ENCODE measurements around the gene NT5DC1.

The NT5DC1 gene

DNA sequence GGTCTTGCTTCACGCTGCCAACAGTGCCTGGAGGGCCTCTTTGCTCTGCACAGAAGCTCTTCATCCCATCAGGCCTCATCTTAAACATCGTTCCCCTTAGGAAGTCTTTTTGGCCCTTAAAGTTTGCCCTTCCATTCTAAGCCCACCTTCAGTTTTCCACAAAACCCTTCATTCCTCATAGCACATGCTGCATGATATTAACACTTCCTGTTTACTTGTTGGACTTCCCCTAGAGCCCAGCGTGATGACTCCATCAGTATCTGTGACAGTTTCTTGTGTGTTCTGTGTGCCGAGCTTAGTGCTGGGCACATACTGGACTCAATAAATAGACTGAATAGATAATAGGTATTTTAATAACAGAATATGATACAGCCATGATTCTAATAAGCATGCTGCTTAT, 2.2 kb downstream of the NT5DC1 start:
- Histone ChIP-seq H4K20me1 (ENCODE audit: insufficient read depth, low read length, poor library complexity, severe bottlenecking) (no peaks in the 10 kb centered on the region), H3K4me1 (ENCODE audit: insufficient read depth, low read length, poor library complexity, severe bottlenecking) (peaks cover 45% of the 10 kb centered on the region), H3K9me2 (replicated peaks; ENCODE audit: low read depth, low read length) (no peaks in the 10 kb centered on the region), H3K4me3 (ENCODE audit: low read length, poor library complexity, severe bottlenecking) (peak overlapping the region; percentile 86), H3K36me3 (ENCODE audit: insufficient read depth, low read length) (no peaks in the 10 kb centered on the region), H3K27me3 (ENCODE audit: insufficient read depth, low read length, poor library complexity, severe bottlenecking) (no peaks in the 10 kb centered on the region), H3F3A (ENCODE audit: low read depth) (no peaks in the 10 kb centered on the region), H3K9me3 (ENCODE audit: insufficient read depth, low read depth, low read length) (no peaks in the 10 kb centered on the region), H2AFZ (ENCODE audit: low read length) (no peak overlapping the region), H3K9ac (ENCODE audit: low read depth, low read length, poor library complexity, severe bottlenecking) (no peak overlapping the region), H3K79me2 (ENCODE audit: insufficient read depth, low read length) (no peaks in the 10 kb centered on the region), H3K4me2 (ENCODE audit: low read depth, low read length, poor library complexity, severe bottlenecking) (peak overlapping the region; percentile 98)
- no peak for TF ChIP-seq EZH2phosphoT487 (IDR thresholded peaks at IDR 0.05; ENCODE audit: borderline replicate concordance)
- TF ChIP-seq, protein P1, sequence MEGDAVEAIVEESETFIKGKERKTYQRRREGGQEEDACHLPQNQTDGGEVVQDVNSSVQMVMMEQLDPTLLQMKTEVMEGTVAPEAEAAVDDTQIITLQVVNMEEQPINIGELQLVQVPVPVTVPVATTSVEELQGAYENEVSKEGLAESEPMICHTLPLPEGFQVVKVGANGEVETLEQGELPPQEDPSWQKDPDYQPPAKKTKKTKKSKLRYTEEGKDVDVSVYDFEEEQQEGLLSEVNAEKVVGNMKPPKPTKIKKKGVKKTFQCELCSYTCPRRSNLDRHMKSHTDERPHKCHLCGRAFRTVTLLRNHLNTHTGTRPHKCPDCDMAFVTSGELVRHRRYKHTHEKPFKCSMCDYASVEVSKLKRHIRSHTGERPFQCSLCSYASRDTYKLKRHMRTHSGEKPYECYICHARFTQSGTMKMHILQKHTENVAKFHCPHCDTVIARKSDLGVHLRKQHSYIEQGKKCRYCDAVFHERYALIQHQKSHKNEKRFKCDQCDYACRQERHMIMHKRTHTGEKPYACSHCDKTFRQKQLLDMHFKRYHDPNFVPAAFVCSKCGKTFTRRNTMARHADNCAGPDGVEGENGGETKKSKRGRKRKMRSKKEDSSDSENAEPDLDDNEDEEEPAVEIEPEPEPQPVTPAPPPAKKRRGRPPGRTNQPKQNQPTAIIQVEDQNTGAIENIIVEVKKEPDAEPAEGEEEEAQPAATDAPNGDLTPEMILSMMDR (conservative IDR thresholded peaks at IDR 0.05; ENCODE audit: low read length) = no peak

DNA sequence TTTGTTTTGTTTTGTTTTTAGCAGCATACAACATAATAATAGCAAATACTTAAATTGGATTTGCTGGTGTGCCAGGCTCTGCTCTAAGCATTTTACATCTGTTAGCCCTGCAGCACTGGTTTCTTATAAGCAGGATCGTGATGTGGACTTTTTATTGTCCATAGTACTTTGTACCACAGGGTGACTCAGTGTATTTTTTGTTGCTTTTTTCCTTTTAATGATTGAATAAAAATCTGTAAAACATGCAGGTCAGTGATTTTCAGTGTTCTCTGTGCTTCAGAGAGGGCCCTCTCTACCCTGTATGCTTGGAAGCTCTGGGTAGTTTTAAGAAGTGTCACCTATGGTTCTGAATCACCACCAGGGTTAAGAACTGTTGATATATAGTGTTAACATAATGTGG, 4.0 kb downstream of the NT5DC1 start:
- no peaks in the 10 kb centered on the region for H4K20me1 ChIP-seq (ENCODE audit: insufficient read depth, low read length, poor library complexity, severe bottlenecking)
- H3K4me2 ChIP-seq (ENCODE audit: low read depth, low read length, poor library complexity, severe bottlenecking) = peak overlapping the region; percentile 22
- no peak overlapping the region for H3K4me3 ChIP-seq (ENCODE audit: low read length, poor library complexity, severe bottlenecking)
- H3K9me3 ChIP-seq (ENCODE audit: insufficient read depth, low read depth, low read length) = no peaks in the 10 kb centered on the region
- no peak overlapping the region for H2AFZ ChIP-seq (ENCODE audit: low read length)
- H3K9me2 ChIP-seq (replicated peaks; ENCODE audit: low read depth, low read length) = no peaks in the 10 kb centered on the region
- no peak for TF ChIP-seq EZH2phosphoT487 (IDR thresholded peaks at IDR 0.05; ENCODE audit: borderline replicate concordance)
- TF ChIP-seq, protein P1 (conservative IDR thresholded peaks at IDR 0.05; ENCODE audit: low read length) = no peak
- no peaks in the 10 kb centered on the region for H3F3A ChIP-seq (ENCODE audit: low read depth)
- no peaks in the 10 kb centered on the region for H3K79me2 ChIP-seq (ENCODE audit: insufficient read depth, low read length)
- H3K4me1 ChIP-seq (ENCODE audit: insufficient read depth, low read length, poor library complexity, severe bottlenecking) = peaks cover 38% of the 10 kb centered on the region
- H3K27me3 ChIP-seq (ENCODE audit: insufficient read depth, low read length, poor library complexity, severe bottlenecking) = no peaks in the 10 kb centered on the region
- no peak overlapping the region for H3K9ac ChIP-seq (ENCODE audit: low read depth, low read length, poor library complexity, severe bottlenecking)
- 0 out of 2 replicates have a peak, but pooled peaks cover 4% of the 10 kb centered on the region for H3K36me3 ChIP-seq (ENCODE audit: insufficient read depth, low read length)

DNA sequence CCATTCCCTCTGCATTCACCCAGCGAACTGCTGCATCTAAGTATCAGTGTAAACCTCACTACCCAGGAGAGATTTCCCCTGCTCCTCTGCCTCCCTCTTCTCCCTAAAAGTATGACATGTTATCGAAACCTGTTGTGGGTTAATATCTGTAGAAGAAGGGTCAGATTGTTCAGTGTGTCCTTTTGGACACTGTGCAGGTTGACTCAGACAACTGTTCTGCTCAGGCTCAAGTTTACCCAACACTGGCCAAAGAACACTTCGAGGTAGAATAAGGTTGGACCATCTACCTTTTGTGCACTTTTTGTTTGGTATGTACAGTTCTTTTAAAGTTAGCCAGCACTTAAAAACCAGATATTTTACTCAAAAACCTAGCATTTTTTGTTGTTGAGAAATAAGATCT, 4.6 kb downstream of the NT5DC1 start:
- H3K9me3 ChIP-seq (ENCODE audit: insufficient read depth, low read depth, low read length) = no peaks in the 10 kb centered on the region
- H3K9me2 ChIP-seq (replicated peaks; ENCODE audit: low read depth, low read length) = no peaks in the 10 kb centered on the region
- H4K20me1 ChIP-seq (ENCODE audit: insufficient read depth, low read length, poor library complexity, severe bottlenecking) = no peaks in the 10 kb centered on the region
- no peaks in the 10 kb centered on the region for H3F3A ChIP-seq (ENCODE audit: low read depth)
- H2AFZ ChIP-seq (ENCODE audit: low read length) = no peak overlapping the region
- peaks cover 35% of the 10 kb centered on the region for H3K4me1 ChIP-seq (ENCODE audit: insufficient read depth, low read length, poor library complexity, severe bottlenecking)
- no peak overlapping the region for H3K4me3 ChIP-seq (ENCODE audit: low read length, poor library complexity, severe bottlenecking)
- H3K79me2 ChIP-seq (ENCODE audit: insufficient read depth, low read length) = no peaks in the 10 kb centered on the region
- no peak for TF ChIP-seq EZH2phosphoT487 (IDR thresholded peaks at IDR 0.05; ENCODE audit: borderline replicate concordance)
- TF ChIP-seq, protein P1 (conservative IDR thresholded peaks at IDR 0.05; ENCODE audit: low read length) = no peak
- H3K4me2 ChIP-seq (ENCODE audit: low read depth, low read length, poor library complexity, severe bottlenecking) = no peak overlapping the region
- 0 out of 2 replicates have a peak, but pooled peaks cover 4% of the 10 kb centered on the region for H3K36me3 ChIP-seq (ENCODE audit: insufficient read depth, low read length)
- no peak overlapping the region for H3K9ac ChIP-seq (ENCODE audit: low read depth, low read length, poor library complexity, severe bottlenecking)
- no peaks in the 10 kb centered on the region for H3K27me3 ChIP-seq (ENCODE audit: insufficient read depth, low read length, poor library complexity, severe bottlenecking)

Measured in Loucy (cell line).